Measurements from ENCODE around the gene NUCB1.

DNA sequence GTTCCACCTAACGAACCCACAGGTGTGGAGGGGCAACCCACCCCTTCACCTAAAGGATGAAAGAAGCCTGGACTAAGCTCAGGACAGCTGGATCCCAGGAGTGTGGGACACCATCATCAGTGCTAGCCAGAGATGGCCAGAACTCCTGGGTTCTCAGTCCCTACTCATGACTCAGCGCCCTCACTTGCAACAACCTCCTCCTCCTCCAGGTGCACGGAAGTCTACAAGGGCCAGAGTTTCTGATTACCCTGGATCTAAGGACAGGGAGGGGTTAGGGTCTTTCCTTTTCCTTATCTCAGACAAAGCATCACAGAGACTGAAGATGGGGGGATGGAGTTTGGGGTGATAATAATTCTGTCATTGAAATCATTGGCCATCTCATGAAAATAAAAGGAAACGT is 9.6 kb upstream of the NUCB1 start:
- TF ChIP-seq, protein P1, sequence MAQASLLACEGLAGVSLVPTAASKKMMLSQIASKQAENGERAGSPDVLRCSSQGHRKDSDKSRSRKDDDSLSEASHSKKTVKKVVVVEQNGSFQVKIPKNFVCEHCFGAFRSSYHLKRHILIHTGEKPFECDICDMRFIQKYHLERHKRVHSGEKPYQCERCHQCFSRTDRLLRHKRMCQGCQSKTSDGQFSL (CRISPR knock-in tag; IDR thresholded peaks at IDR 0.05): no peak
- TF ChIP-seq, protein P1 (tag; IDR thresholded peaks at IDR 0.05): no peak
- TF ChIP-seq, protein P2, sequence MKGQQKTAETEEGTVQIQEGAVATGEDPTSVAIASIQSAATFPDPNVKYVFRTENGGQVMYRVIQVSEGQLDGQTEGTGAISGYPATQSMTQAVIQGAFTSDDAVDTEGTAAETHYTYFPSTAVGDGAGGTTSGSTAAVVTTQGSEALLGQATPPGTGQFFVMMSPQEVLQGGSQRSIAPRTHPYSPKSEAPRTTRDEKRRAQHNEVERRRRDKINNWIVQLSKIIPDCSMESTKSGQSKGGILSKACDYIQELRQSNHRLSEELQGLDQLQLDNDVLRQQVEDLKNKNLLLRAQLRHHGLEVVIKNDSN (CRISPR knock-in tag; IDR thresholded peaks at IDR 0.05): no peak
- TF ChIP-seq, protein P3, sequence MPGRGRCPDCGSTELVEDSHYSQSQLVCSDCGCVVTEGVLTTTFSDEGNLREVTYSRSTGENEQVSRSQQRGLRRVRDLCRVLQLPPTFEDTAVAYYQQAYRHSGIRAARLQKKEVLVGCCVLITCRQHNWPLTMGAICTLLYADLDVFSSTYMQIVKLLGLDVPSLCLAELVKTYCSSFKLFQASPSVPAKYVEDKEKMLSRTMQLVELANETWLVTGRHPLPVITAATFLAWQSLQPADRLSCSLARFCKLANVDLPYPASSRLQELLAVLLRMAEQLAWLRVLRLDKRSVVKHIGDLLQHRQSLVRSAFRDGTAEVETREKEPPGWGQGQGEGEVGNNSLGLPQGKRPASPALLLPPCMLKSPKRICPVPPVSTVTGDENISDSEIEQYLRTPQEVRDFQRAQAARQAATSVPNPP (IDR thresholded peaks at IDR 0.05; ENCODE audit: borderline replicate concordance, insufficient read depth, insufficient read length): no peak
- TF ChIP-seq, protein P4, sequence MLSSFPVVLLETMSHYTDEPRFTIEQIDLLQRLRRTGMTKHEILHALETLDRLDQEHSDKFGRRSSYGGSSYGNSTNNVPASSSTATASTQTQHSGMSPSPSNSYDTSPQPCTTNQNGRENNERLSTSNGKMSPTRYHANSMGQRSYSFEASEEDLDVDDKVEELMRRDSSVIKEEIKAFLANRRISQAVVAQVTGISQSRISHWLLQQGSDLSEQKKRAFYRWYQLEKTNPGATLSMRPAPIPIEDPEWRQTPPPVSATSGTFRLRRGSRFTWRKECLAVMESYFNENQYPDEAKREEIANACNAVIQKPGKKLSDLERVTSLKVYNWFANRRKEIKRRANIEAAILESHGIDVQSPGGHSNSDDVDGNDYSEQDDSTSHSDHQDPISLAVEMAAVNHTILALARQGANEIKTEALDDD (IDR thresholded peaks at IDR 0.05): no peak
- TF ChIP-seq ZNF785 (CRISPR knock-in tag; IDR thresholded peaks at IDR 0.05) (no peak), CBX5 (IDR thresholded peaks at IDR 0.05; ENCODE audit: borderline replicate concordance, low read depth) (no peak)
